Trophoblast cell (in vitro differentiated cells and primary cell): ENCODE data around the gene PCNX1.
A peak's percentile ranks its signal among the peaks of the same experiment; 100 is the strongest.

ENCODE experiments used
- DNase-seq, 2 donors: peaks; one replicate each; pipeline ENCODE4 v3.0.0-alpha.2; 2016
- H2AFZ ChIP-seq: 2 replicates; pipeline ENCODE4 v1.6.1; 2013; ENCODE audit warnings: low read length, moderate library complexity, mild to moderate bottlenecking; ENCODE audit not compliant: insufficient read depth, poor library complexity
- H2AK5ac ChIP-seq: 2 replicates; pipeline ENCODE4 v1.6.1; 2013; ENCODE audit warnings: mild to moderate bottlenecking, low read length
- H2BK120ac ChIP-seq: 2 replicates; pipeline ENCODE4 v1.6.1; 2013; ENCODE audit warnings: low read length, mild to moderate bottlenecking, moderate library complexity; ENCODE audit not compliant: insufficient read depth, poor library complexity
- H2BK12ac ChIP-seq: 2 replicates; pipeline ENCODE4 v1.6.1; 2013; ENCODE audit warnings: mild to moderate bottlenecking, low read length, moderate library complexity
- H2BK5ac ChIP-seq: 2 replicates; pipeline ENCODE4 v1.6.1; 2013; ENCODE audit warnings: low read length, low read depth, moderate library complexity, mild to moderate bottlenecking; ENCODE audit not compliant: poor library complexity
- H3K14ac ChIP-seq: 2 replicates; pipeline ENCODE4 v1.6.1; 2013; ENCODE audit warnings: mild to moderate bottlenecking, low read length
- H3K18ac ChIP-seq: 2 replicates; pipeline ENCODE4 v1.6.1; 2013; ENCODE audit warnings: mild to moderate bottlenecking, low read length
- H3K23ac ChIP-seq: 2 replicates; pipeline ENCODE4 v1.6.1; 2013; ENCODE audit warnings: low read length
- H3K27ac ChIP-seq: 2 replicates; pipeline ENCODE4 v1.5.1; 2013; ENCODE audit warnings: low read depth, mild to moderate bottlenecking, inconsistent platforms, low read length, moderate library complexity
- H3K27me3 ChIP-seq: 2 replicates; pipeline ENCODE4 v1.6.1; 2013; ENCODE audit warnings: inconsistent platforms, mild to moderate bottlenecking, low read length, moderate library complexity; ENCODE audit not compliant: insufficient read depth
- H3K36me3 ChIP-seq, 2 experiments: 1 replicate in 1 of 2; 2 replicates in 1 of 2; pipeline ENCODE4 v1.6.1; 2013; ENCODE audit warnings: low read length in 2 of 2, mild to moderate bottlenecking in 2 of 2, moderate library complexity in 1 of 2; ENCODE audit not compliant: insufficient read depth in 2 of 2, control insufficient read depth in 1 of 2
- H3K4ac ChIP-seq: 2 replicates; pipeline ENCODE4 v1.6.1; 2013; ENCODE audit warnings: low read depth, mild to moderate bottlenecking, low read length, moderate library complexity
- H3K4me1 ChIP-seq, 2 experiments: 1 replicate in 1 of 2; 2 replicates in 1 of 2; pipeline ENCODE4 v1.6.1; 2013; ENCODE audit warnings: low read length in 2 of 2, mild to moderate bottlenecking in 2 of 2, moderate library complexity in 1 of 2; ENCODE audit not compliant: insufficient read depth in 2 of 2, control insufficient read depth in 1 of 2
- H3K4me2 ChIP-seq: 2 replicates; pipeline ENCODE4 v1.6.1; 2013; ENCODE audit warnings: inconsistent platforms, mild to moderate bottlenecking, low read length, moderate library complexity
- H3K4me3 ChIP-seq: 2 replicates; pipeline ENCODE4 v1.5.1; 2013; ENCODE audit warnings: mild to moderate bottlenecking, low read depth, low read length, inconsistent platforms
- H3K79me1 ChIP-seq: one replicate; pipeline ENCODE4 v1.6.1; 2013; ENCODE audit warnings: low read length
- H3K79me2 ChIP-seq: 2 replicates; pipeline ENCODE4 v1.6.1; 2013; ENCODE audit warnings: low read length, mild to moderate bottlenecking; ENCODE audit not compliant: control insufficient read depth, insufficient read depth, poor library complexity
- H3K9ac ChIP-seq: 2 replicates; pipeline ENCODE4 v1.6.1; 2013; ENCODE audit warnings: mild to moderate bottlenecking, low read length
- H3K9me3 ChIP-seq: 2 replicates; pipeline ENCODE4 v1.6.1; 2013; ENCODE audit warnings: low read depth, mild to moderate bottlenecking, control low read depth, inconsistent platforms, low read length; ENCODE audit not compliant: insufficient read depth
- H4K12ac ChIP-seq: 2 replicates; pipeline ENCODE4 v1.6.1; 2013; ENCODE audit warnings: low read depth, mild to moderate bottlenecking, low read length, moderate library complexity
- H4K8ac ChIP-seq: 2 replicates; pipeline ENCODE4 v1.6.1; 2013; ENCODE audit warnings: low read depth, mild to moderate bottlenecking, low read length, moderate library complexity
- H4K91ac ChIP-seq: one replicate; pipeline ENCODE4 v1.6.1; 2013; ENCODE audit warnings: low read depth, mild to moderate bottlenecking, low read length, moderate library complexity
- WGBS: extraction: QIAGEN DNeasy Blood & Tissue Kit; methylation state at CpG from one replicate; pipeline ENCODE4 v1.1.7; 2013; ENCODE audit warnings: missing lambda C conversion rate; ENCODE audit not compliant: insufficient read length, insufficient coverage; ENCODE audit errors: extremely low coverage; 5-methylcytosine and 5-hydroxymethylcytosine counted together

PCNX1 gene

GRCh38 chr14:71150737-71151136 lies 243.5 kb downstream of the PCNX1 start:
- Histone ChIP-seq H3K36me3 (no peaks in the 10 kb centered on the region), H3K9me3 (peaks cover 14% of the 10 kb centered on the region), H4K12ac (no peak overlapping the region), H3K4me2 (no peak overlapping the region), H3K14ac (no peak overlapping the region), H3K23ac (no peak overlapping the region), H3K79me1 (no peaks in the 10 kb centered on the region), H2BK120ac (no peak overlapping the region), H4K8ac (no peak overlapping the region), H3K9ac (no peak overlapping the region), H2BK12ac (no peak overlapping the region), H2BK5ac (no peak overlapping the region), H3K4me3 (no peak overlapping the region), H4K91ac (no peak overlapping the region), H3K18ac (no peak overlapping the region), H3K27me3 (no peaks in the 10 kb centered on the region), H3K4me1 (peaks cover 2 to 3% of the 10 kb centered on the region in 2 experiments), H3K27ac (no peak overlapping the region), H2AK5ac (no peak overlapping the region), H3K4ac (no peak overlapping the region), H3K79me2 (no peaks in the 10 kb centered on the region), H2AFZ (no peak overlapping the region)
- WGBS = no CpG with 5 or more reads among the region's 5 CpGs
- no peak for DNase-seq

- WGBS = no CpG with 5 or more reads among the region's 5 CpGs
- Histone ChIP-seq H2BK5ac (no peak overlapping the region), H3K4me3 (no peak overlapping the region)
These were observed 248.5 kb downstream of the PCNX1 start for GRCh38 chr14:71155743-71156142.

GRCh38 chr14:71163050-71163841 lies 256.0 kb downstream of the PCNX1 start:
- Histone ChIP-seq H4K12ac (no peak overlapping the region), H4K91ac (peak overlapping the region; percentile 43), H3K27ac (no peak overlapping the region), H3K79me1 (peaks cover 3% of the 10 kb centered on the region), H2BK5ac (no peak overlapping the region), H3K9me3 (no peaks in the 10 kb centered on the region), H3K14ac (no peak overlapping the region), H2AK5ac (no peak overlapping the region), H3K4me2 (no peak overlapping the region), H3K79me2 (no peaks in the 10 kb centered on the region), H3K9ac (no peak overlapping the region), H3K36me3 (no peaks in the 10 kb centered on the region), H3K23ac (no peak overlapping the region), H3K4me1 (peaks cover 10 to 18% of the 10 kb centered on the region in 2 experiments), H3K27me3 (no peaks in the 10 kb centered on the region), H2BK120ac (no peak overlapping the region), H3K18ac (no peak overlapping the region), H4K8ac (no peak overlapping the region), H3K4ac (no peak overlapping the region), H2AFZ (no peak overlapping the region), H2BK12ac (peak overlapping the region; percentile 50), H3K4me3 (no peak overlapping the region)
- DNase-seq = no peak
- no CpG with 5 or more reads among the region's 6 CpGs for WGBS

More at GRCh38 chr14:71155743-71156142, 248.5 kb downstream of the PCNX1 start:
- Histone ChIP-seq H3K4me1 (peaks cover 3 to 4% of the 10 kb centered on the region in 2 experiments), H3K14ac (no peak overlapping the region), H2AK5ac (no peak overlapping the region), H4K8ac (no peak overlapping the region), H3K79me2 (no peaks in the 10 kb centered on the region), H3K9me3 (peaks cover 5% of the 10 kb centered on the region), H4K91ac (no peak overlapping the region), H3K23ac (no peak overlapping the region), H3K18ac (no peak overlapping the region), H3K36me3 (no peaks in the 10 kb centered on the region), H2BK12ac (no peak overlapping the region), H2BK120ac (no peak overlapping the region), H3K4me2 (no peak overlapping the region), H4K12ac (no peak overlapping the region), H3K4ac (no peak overlapping the region), H3K79me1 (no peaks in the 10 kb centered on the region), H3K27ac (no peak overlapping the region), H2AFZ (no peak overlapping the region), H3K27me3 (no peaks in the 10 kb centered on the region), H3K9ac (no peak overlapping the region)
- peak in 1 of 2 donors; percentile 46 for DNase-seq

GRCh38 chr14:71163842-71164629 lies 256.8 kb downstream of the PCNX1 start:
- no peak overlapping the region for H2BK120ac ChIP-seq
- no peak overlapping the region for H3K18ac ChIP-seq
- H3K14ac ChIP-seq = no peak overlapping the region
- H2AK5ac ChIP-seq = no peak overlapping the region
- peaks cover 10 to 18% of the 10 kb centered on the region in 2 experiments for H3K4me1 ChIP-seq
- no peak overlapping the region for H3K4me2 ChIP-seq
- no peak overlapping the region for H3K4me3 ChIP-seq
- H3K36me3 ChIP-seq = no peaks in the 10 kb centered on the region
- no peak overlapping the region for H4K8ac ChIP-seq
- peak overlapping the region; percentile 23 for H2BK12ac ChIP-seq
- no peak for DNase-seq
- H3K79me2 ChIP-seq = no peaks in the 10 kb centered on the region
- WGBS = 100% methylated on average over 1 of the region's 10 CpGs
- H3K79me1 ChIP-seq = peaks cover 3% of the 10 kb centered on the region
- H2BK5ac ChIP-seq = no peak overlapping the region
- H3K9me3 ChIP-seq = no peaks in the 10 kb centered on the region
- no peak overlapping the region for H4K12ac ChIP-seq
- H3K23ac ChIP-seq = no peak overlapping the region
- H4K91ac ChIP-seq = peak overlapping the region; percentile 39
- no peak overlapping the region for H3K9ac ChIP-seq
- no peak overlapping the region for H3K27ac ChIP-seq
- H3K27me3 ChIP-seq = no peaks in the 10 kb centered on the region
- no peak overlapping the region for H2AFZ ChIP-seq
- no peak overlapping the region for H3K4ac ChIP-seq
